K562 (cell line): ENCODE results near the gene CNTF. TPM values are rescaled to one million over a fixed set of nuclear protein-coding genes. Genes with fewer than 3 reads are reported as not detected.
A peak's percentile ranks its signal among the peaks of the same experiment; 100 is the strongest.

Experiments used
- CHAMP1 ChIP-seq: fragments of 450-650 bp; IDR thresholded peaks from 2 replicates; pipeline ENCODE4 v1.6.1; 2016; ENCODE audit warnings: mild to moderate bottlenecking
- ELK1 ChIP-seq: sonication (generic); formaldehyde crosslinking; IDR thresholded peaks from 2 replicates; pipeline ENCODE4 v1.8.1; 2022; ENCODE audit warnings: missing genetic modification reagents
- FOXK1 ChIP-seq: sonication (generic); formaldehyde crosslinking; IDR thresholded peaks from 2 replicates; pipeline ENCODE4 v1.8.0; 2022; ENCODE audit warnings: missing genetic modification reagents, mild to moderate bottlenecking, borderline replicate concordance
- HBP1 ChIP-seq: fragments of 450-650 bp; formaldehyde crosslinking; IDR thresholded peaks from 2 replicates; pipeline ENCODE4 v1.4.0; 2022; ENCODE audit warnings: missing genetic modification characterization
- HMBOX1 ChIP-seq: sonication (generic); IDR thresholded peaks from 2 replicates; pipeline ENCODE4 v1.6.1; 2016
- MCM5 ChIP-seq: fragments of 450-650 bp; IDR thresholded peaks from 2 replicates; pipeline ENCODE4 v1.6.1; 2016; ENCODE audit warnings: low read depth
- NCOA2 ChIP-seq, 2 experiments: fragments of 450-650 bp; IDR thresholded peaks; 2 replicates each; pipeline ENCODE4 v1.6.1; 2018; ENCODE audit warnings: mild to moderate bottlenecking in 2 of 2, moderate library complexity in 1 of 2; ENCODE audit not compliant: partially characterized antibody in 2 of 2
- POLR2AphosphoS5 ChIP-seq: IDR thresholded peaks from 2 replicates; pipeline ENCODE4 v1.6.1; 2011; ENCODE audit warnings: mild to moderate bottlenecking, low read depth, low read length, moderate library complexity; ENCODE audit not compliant: control insufficient read depth, insufficient read depth
- RAD51 ChIP-seq: fragments of 450-650 bp; IDR thresholded peaks from 2 replicates; pipeline ENCODE4 v1.7.1; 2016; ENCODE audit warnings: low read depth, mild to moderate bottlenecking, borderline replicate concordance
- SAFB ChIP-seq: fragments of 200-400 bp; formaldehyde crosslinking; IDR thresholded peaks from 2 replicates; pipeline ENCODE4 v1.6.1; 2017; ENCODE audit warnings: low read depth, low read length, borderline replicate concordance
- YY1 ChIP-seq, 3 experiments: IDR thresholded peaks; 2 replicates each; pipeline ENCODE4 v1.6.1; 2011; ENCODE audit warnings: low read length in 2 of 3, mild to moderate bottlenecking in 2 of 3, moderate library complexity in 2 of 3, borderline replicate concordance in 1 of 3, control low read depth in 1 of 3, low read depth in 1 of 3; ENCODE audit not compliant: insufficient read depth in 3 of 3, insufficient replicate concordance in 2 of 3, control insufficient read depth in 1 of 3, insufficient read length in 1 of 3; ENCODE audit errors: extremely low read depth in 1 of 3
- ZZZ3 ChIP-seq: fragments of 450-650 bp; IDR thresholded peaks from 2 replicates; pipeline ENCODE4 v1.6.1; 2016; ENCODE audit warnings: antibody characterized with exemption, mild to moderate bottlenecking, moderate library complexity
- polyA plus RNA-seq, 8 experiments: library from polyadenylated mRNA; depleted of rRNA in 4 of 8; stranded (reverse) in 5 of 8; unstranded in 3 of 8; fragments of >200 nt; fragmentation: Nextera tagmentation in 2 of 8; fragmentation: Illumina TruSeq in 1 of 8; extraction: Ambion mirVana in 2 of 8; extraction: Trizol in 1 of 8; gene quantifications; 2 replicates each; pipeline versions ENCODE4 v1.2.1 to v1.2.3, GENCODE V29; 2011 to 2014; ENCODE audit warnings: inconsistent platforms in 1 of 8, missing spikeins in 1 of 8
- total RNA-seq, 7 experiments: library from RNA; depleted of rRNA in 6 of 7; stranded (reverse); fragments of >200 nt in 6 of 7; fragmentation: Illumina TruSeq in 2 of 7; extraction: Trizol in 2 of 7; gene quantifications; 2 replicates each; pipeline versions ENCODE4 v1.2.1 to v1.2.3, GENCODE V29; 2011 to 2021; ENCODE audit warnings: low replicate concordance in 1 of 7

The CNTF gene
- total and polyA plus RNA-seq, 9 of the 15 experiments (the other 6 are each of a cell fraction or from before 2014, with no cell fraction given) = 0.17 to 5.0 (median 2.3) TPM

- TF ChIP-seq POLR2AphosphoS5 (peak; percentile 68; the same call in 1 of the 2 replicates), NCOA2 (IDR thresholded peaks at IDR 0.05; ENCODE audit: partially characterized antibody in 2 of 2) (no peak), SAFB (no peak), MCM5 (no peak), HMBOX1 (no peak; the same call in 1 of the 2 replicates), ELK1 (CRISPR knock-in tag) (no peak), CHAMP1 (no peak), RAD51 (peak; percentile 53; the same call in 1 of the 2 replicates), YY1 (IDR thresholded peaks at IDR 0.05; ENCODE audit: borderline replicate concordance in 1 of 3, control insufficient read depth in 1 of 3, extremely low read depth in 1 of 3, insufficient read depth in 3 of 3, insufficient read length in 1 of 3, insufficient replicate concordance in 2 of 3, low read depth in 1 of 3, low read length in 2 of 3) (peak in 1 of 3 experiments; percentile 52), HBP1 (no peak), ZZZ3 (peak; percentile 58; the same call in 1 of the 2 replicates), FOXK1 (no peak)
Measured at GRCh38 chr11:58577555-58578135, 44.8 kb upstream of the CNTF start (continued).
